NCI-H2196 (cell line): ENCODE measurements around the gene OR6X1.

Experiments used
- DNase-seq: peaks from one replicate; lab custom pipeline; 2025; ENCODE audit not compliant: unreplicated experiment; lab: John Stamatoyannopoulos, UW

OR6X1 gene

GRCh38 chr11:123754101-123754568, at the start of gene OR6X1:
Gene OR6X1 (minus strand): TSS chr11:123754518. CDS start chr11:123754518, 0 bp downstream.
- DNase-seq, result no peak

- no peak for DNase-seq
Measured at GRCh38 chr11:123801765-123802164, 47.4 kb upstream of the OR6X1 start.

GRCh38 chr11:123800036-123800435, 45.7 kb upstream of the OR6X1 start:
- DNase-seq, result no peak

DNA sequence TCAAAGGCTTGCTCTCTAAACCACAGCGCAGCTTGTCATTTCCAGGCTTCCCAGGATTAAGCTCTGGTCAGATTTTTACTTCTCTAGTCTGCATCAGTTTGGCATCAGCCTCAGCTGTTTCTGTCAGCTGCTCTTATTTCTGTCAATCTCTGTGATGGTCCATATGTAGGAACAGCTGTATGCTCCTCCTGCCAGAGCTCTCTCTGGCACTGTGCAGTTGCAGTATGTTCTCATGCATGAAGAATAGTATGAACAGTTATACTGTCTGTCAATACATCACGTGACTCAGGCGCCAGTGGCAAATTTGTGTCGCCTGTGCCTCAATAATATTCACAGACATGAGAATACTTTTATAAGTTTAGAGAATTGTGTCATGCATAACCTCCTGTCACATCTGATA, 45.1 kb upstream of the OR6X1 start:
- no peak for DNase-seq

- DNase-seq, result no peak
Measured at GRCh38 chr11:123798513-123799252, 44.4 kb upstream of the OR6X1 start.

DNA sequence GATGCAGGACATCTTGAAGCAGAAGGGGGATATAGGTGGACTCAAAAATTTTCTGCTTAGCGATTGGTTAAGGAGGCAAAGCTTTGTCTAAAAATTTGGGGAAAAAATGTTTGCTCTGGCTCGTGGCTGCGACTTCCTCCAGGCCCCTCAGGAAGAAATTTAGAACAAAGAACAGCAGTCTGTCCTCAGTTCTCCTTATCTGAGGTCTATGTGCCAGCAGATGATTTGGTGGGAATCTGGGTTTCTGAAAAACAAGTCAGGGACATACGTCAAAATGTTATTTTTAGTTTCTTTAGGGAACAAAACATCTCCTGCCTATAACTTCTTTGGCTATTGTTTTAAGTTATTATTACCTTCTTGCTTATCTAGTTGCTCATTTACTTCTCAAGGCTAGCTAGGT, 43.8 kb upstream of the OR6X1 start:
- no peak for DNase-seq

DNA sequence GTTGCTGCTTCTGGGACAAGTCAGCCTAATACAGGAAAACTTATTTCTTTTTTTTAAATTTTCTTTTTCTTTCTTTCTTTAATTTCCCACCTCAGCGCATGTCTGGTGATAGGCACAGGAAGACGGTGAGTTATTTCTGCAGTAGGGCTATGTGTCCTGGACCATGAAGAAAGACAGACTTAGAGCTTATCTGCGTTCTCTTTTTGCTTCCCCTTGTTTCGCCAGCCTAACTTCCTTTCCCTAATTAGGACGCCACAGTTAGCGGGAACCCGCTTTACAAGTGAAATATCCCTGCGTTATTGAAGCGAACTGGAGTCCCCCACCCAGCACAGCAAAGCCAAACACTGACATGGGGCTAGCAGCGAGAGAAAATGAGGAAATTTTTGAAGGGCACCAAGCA, 43.2 kb upstream of the OR6X1 start:
- no peak for DNase-seq

DNA sequence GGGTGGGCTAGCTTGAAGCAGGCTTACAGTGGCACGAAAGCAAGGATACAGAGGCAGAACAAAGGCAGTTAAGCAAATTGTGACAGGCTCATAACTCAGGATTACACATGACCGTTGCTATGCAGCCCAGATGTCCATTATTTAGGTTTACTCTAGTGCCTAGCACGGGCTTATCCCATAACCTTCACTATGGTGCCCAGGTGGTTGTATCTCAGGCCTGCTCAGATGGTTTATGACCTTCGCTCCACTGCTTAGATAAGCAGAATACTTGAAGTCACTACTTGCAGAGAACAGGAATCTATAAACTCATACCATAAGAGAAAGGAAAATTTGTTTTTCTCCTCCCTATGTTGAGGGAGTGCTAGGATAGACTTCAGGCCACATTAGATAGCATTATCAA, 42.8 kb upstream of the OR6X1 start:
- DNase-seq, result no peak

DNA sequence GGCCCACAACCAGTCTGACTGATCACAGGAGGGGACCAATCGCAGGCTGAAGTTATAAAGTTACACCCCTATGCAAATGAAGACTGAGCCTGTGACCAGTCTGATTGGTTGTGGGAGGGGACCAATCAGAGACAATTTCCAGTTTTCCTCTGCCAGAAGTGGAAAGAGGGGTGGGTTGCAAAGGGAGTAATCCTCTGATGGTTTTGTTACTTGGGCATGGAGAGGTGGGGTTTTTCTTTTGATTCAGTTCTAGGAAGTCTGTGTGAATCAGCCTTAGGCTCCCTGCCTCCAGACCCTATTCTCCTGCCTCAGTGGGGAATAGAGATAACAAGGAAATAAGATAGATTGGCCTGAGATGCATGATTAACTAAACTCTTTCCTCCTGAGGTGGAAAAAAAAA, 41.9 kb upstream of the OR6X1 start:
- DNase-seq, result no peak

DNA sequence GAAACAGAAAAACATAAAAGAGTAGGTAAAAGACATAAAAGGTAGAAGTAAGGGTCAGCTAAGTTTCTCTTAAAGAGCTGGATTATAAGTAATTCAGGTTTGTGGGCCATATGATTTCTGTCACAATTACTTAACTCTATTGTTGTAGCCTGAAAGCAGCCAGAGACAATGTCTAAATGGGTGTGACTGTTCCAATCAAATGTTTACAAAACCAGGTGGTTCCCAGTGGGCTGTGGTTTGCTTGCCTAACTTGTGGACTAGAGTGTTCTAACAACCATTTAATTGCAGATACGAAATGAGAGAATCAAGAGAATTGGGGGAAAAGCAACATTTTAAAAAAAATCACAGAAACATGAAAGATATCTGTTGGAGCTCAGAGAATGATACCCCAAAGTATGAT, 29.2 kb upstream of the OR6X1 start:
- no peak for DNase-seq

GRCh38 chr11:123778511-123778910, 24.2 kb upstream of the OR6X1 start:
- DNase-seq, result no peak

DNA sequence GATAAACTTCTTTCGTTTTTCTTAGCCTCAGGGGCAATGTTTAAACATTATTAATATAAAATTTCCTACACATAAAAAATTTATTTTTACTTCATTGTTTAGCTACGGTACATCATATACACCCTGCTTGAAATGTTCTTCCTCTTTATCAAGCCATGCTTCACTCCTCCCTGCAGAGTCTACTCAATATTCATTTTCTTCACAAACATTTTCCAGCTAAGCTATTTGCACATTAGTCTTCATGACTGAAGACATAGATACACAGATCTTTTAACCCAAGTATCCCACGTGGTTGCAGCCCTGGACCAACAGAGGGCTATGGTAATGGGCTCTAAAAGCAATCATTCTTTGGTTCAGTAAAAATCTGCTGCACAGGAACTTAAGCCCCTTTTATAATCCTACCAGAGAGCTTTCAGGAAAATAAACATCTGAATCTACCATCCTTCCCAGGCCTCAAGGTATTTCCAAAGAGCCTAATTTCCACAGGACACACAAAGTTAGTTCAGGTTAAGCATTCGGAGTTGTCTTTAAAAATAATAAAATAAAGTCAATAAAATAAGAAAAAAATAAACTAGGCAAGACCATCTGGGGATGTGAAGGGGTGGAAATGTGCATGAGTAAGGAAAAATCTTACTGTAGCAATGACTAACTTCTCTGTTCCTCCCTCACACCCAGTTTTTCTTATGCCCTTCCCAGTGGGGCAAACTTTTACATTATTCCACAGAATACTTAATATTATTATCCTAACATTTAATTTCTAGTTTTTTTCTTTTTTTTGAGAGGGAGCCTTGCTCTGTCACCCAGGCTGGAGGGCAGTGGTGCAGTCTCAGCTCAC, 21.6 kb upstream of the OR6X1 start:
- DNase-seq, result no peak

GRCh38 chr11:123775289-123775688, 21.0 kb upstream of the OR6X1 start:
- DNase-seq, result no peak

DNA sequence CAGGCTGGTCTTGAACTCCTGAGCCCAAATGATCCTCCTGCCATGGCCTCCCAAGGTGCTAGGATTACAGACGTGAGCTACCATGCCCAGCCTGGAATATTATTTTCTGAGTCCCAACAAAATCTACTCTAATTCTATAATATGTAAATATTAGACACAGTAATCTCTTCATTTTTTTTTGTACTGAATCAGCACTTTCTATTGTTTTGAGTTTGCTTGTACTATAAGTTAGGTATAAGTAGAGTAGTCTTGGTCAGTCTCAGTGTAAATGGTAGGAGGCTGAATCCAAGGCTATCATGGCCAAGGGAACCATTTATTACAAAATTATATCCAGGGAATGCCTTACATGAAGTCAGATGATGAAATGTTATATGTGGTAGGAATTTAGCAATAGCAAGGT, 19.6 kb upstream of the OR6X1 start:
- no peak for DNase-seq

GRCh38 chr11:123773026-123773425, 18.7 kb upstream of the OR6X1 start:
- no peak for DNase-seq

DNA sequence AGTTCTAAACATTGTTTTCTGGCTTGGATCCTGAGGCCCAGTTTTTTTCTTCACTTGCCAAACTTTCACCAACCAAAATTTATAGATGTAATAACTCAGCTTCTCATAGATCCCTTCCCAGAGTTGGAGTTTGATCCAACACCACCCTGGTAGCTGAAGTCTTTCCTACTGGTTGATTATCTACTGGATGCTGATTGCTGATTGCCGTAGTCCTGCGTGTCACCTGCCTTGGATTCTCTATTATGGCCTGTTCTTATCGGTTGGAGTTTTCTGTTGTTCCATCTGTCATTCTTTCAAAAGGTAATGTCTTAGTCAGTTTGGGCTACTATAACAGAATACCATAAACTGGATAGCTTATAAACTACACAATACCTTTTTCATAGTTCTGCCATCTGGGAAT, 17.3 kb upstream of the OR6X1 start:
- no peak for DNase-seq

GRCh38 chr11:123770712-123771111, 16.4 kb upstream of the OR6X1 start:
- no peak for DNase-seq

DNA sequence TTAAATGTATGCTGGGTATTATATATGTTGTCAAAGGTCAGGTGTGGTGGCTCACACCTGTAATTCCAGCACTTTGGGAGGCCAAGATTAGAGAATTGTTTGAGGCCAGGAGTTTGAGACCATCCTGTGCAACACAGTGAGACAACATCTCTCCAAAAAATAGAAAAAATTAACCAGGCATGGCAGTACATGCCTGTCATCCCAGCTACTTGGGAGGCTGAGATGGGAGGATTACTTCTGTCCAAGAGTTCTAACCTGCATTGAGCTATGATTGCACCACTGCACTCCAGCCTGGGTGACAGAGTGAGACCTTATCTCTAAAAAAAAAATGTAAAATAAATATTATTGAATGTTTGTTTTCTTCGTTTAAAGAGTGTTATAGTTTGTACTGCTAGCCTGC, 11.3 kb upstream of the OR6X1 start:
- no peak for DNase-seq

DNA sequence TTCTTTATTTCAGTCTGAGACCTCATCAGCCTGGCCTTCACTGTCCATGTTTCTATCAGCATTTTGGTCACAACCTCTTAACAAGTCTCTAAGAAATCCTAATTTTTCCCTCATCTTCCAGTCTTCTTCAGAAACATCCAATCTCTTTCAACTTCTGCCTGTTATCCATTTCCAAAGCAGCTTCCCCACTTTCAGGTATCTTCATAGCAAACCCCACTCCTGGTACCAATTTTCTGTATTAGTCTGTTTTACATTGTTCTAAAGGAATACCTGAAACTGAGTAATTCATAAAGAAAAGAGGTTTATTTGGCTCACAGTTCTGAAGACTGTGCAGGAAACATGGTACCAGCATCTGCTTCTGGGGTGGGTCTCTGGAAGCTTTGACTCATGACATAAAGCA, 8.1 kb upstream of the OR6X1 start:
- DNase-seq, result no peak

- DNase-seq, result no peak
Measured at GRCh38 chr11:123760894-123761293, 6.6 kb upstream of the OR6X1 start.

DNA sequence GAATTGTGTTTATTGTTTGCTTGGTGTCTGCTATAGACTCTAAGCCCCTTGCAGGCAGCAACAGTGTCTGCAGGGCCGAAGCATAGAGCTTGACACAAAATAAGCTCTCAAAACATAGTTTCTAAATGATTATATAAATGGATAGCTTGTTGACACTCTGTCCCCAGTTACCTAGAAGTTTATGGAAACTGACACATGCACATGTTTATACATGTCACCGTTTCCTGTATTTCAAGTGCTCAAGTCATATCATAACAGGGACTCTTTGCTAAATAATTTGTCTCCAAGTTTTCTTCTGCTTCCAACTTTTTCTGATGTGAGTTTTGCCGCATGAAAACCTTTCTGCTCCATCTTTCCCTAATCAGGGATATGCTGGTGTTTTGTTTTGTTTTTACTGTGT, 3.7 kb upstream of the OR6X1 start:
- DNase-seq, result no peak

GRCh38 chr11:123755813-123756212, 1.5 kb upstream of the OR6X1 start:
- no peak for DNase-seq
